SK-N-MC (cell line): ENCODE data around the gene IL20.

Source experiments
- EZH2 ChIP-seq: fragments of 200-600 bp; sonication (generic); IDR thresholded peaks from one replicate; pipeline ENCODE4 v1.6.1; 2017; ENCODE audit warnings: antibody characterized with exemption
- FOXP2 ChIP-seq: optimal IDR thresholded peaks from 2 replicates; pipeline ENCODE3; 2011; ENCODE audit warnings: mild to moderate bottlenecking, moderate library complexity; ENCODE audit not compliant: insufficient read depth; ENCODE audit errors: extremely low read length, control extremely low read depth

DNA sequence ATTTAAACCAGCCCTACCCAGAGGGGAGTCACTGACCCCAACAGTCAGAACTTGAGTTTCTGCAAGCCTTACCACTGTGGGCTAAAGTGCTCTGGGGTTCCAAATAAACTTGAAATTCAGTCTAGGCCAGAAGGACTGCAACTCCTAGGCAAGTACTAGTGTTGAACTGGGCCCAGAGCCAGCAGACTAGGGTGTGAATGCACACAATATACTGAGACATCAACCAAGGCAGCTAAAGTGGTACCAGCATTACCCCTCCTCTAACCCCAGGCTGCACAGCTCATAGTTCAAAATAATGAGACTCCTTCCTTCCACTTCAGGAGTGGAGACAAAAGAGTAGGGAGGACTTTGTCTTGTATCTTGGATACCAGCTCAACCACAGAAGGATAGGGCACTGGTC is 18.9 kb upstream of the IL20 start:
- TF ChIP-seq FOXP2 (no peak), EZH2 (no peak)
